HG03060 (cell line): Measurements from ENCODE around the gene RAB20.

Experiments
- ATAC-seq: cut with Tn5 transposase; IDR thresholded peaks from one replicate; pipeline ENCODE4 v1.9.1; 2021; ENCODE audit warnings: low read depth, moderate number of reproducible peaks; ENCODE audit not compliant: unreplicated experiment

Gene RAB20

DNA sequence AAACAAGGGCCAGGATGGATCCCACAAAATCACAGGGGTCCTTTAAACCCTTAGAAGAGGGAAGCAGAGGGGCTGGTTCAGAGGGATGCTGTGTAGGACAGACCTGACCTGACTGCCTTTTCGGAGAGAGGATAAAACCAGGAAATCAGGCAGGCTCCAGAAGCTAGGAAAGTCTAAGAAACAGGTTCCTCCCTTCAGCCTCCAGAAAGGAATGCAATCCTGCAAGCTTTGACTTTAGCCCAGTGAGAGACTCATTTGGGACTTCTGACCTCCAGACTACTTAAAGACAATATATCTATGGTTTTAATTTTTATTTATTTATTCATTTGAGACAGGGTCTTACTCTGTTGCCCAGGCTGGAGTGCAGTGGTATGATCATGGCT, 5.3 kb downstream of the RAB20 start:
- no peak for ATAC-seq

- peak; percentile 61 for ATAC-seq
These were observed 5.8 kb downstream of the RAB20 start for GRCh38 chr13:110555601-110556223.

- ATAC-seq, result no peak
These were observed 6.6 kb downstream of the RAB20 start for GRCh38 chr13:110554946-110555345.

DNA sequence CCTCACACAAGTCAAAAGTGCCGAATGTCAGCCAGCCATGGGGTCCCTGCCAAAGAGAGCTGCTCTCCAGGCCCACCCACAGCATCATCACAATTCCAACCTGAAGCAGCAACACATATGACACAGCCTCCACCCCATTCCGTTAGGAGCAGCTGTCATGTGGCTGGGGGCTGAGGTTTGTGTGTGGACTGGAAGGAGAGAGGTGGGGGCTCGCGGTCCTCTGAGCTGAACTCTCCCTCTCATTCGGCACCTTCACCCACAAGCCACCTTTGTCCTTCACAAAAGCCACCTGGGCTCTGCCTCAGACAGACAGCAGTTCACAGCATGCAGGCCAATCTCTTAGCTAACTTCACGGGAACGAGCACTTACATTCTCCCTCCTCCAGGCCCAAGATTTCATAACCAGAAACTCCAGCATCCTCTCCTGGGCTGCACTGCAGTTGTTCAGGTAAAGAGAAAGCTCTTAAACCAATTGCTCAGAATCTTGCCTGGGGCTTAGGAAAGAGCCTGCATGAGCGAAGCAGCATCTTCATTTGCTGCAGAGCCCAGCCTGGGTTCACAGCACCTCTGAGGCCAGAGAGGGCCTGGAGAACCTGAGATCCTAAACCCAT, 7.2 kb downstream of the RAB20 start:
- ATAC-seq, result no peak

GRCh38 chr13:110553417-110553816, 8.1 kb downstream of the RAB20 start:
- ATAC-seq, result no peak

DNA sequence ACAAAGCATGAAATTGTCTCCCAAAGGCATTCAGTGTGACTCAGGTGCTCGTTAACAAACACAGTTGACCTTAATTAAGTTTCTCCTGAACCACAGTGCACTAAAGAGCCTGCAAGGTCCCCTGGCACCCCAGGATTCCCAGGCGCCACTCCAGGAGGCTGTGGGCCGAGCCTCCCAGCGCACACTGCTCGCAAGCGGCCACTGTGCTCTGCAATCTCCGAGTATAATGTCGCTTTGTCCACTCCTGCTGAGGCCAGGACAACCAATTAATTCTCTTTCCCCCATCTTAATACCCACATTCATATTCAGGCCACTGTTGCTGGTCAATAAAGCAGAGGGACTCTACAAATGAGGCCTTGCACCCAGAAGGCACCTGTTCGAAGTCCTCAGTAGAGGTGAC, 8.8 kb downstream of the RAB20 start:
- no peak for ATAC-seq

GRCh38 chr13:110551284-110551683, 10.2 kb downstream of the RAB20 start:
- ATAC-seq, result no peak

DNA sequence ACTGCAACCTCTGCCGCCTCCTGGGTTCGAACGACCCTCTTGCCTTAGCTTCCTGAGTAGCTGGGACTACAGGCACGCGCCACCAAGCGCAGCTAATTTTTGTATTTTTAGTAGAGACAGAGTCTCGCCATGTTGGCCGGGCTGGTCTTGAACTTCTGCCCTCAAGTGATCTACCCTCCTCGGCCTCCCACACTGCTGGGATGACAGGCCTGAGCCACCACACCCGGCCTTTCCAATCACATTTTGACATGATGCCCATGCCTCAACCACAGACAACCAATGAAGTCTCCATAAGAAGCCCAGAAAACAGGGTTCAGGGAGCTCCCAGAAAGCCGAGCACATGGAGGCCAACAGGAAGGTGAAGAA, 11.7 kb downstream of the RAB20 start:
- no peak for ATAC-seq

- no peak for ATAC-seq
These were observed 12.4 kb downstream of the RAB20 start for GRCh38 chr13:110548891-110549794.

- no peak for ATAC-seq
These were observed 14.6 kb downstream of the RAB20 start for GRCh38 chr13:110546926-110547325.

DNA sequence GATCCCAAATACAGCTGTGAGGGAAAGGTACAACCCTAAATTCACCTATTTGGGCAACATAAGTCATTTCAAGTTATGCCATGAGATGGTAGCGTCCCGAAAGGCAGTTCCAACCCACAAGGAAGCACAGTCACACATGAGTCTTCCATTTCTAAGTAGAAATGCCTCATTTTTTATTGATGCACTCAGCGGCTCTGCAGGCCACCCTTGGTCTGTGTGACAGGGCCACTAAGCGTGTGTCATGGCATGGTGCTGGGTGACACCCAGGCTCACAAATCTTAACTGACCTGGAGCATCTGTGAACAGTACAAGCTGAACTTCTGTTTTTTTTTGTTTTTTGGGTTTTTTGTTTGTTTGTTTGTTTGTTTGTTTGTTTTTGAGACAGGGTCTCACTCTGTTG, 15.1 kb downstream of the RAB20 start:
- ATAC-seq, result no peak

DNA sequence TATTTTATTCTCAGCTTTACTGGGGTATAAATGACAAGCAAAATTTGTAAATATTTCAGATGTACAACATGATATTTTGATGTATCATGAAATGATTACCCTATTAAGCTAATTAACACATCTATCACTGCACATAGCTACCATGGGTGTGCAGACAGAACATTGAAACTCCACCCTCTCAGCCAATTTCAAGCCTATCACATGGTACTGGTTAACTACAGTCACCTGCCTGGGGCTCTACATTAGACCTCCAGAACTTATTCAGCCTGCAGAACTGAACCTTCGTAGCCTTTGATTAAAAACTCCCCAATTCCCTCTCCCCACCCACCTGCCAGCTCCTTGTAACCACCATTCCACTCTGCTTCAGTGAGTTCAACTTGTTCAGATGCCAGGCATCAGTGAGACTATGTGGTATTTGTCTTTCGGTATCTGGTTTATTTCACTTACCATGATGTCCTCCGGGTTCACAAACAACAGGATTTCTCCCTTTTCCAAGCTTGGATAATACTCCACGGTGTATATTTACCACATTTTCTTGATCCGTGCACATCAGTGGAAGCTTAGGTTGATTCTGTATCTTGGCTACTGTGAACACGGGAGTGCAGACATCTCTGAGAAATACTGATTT, 19.2 kb downstream of the RAB20 start:
- no peak for ATAC-seq

- no peak for ATAC-seq
These were observed 20.0 kb downstream of the RAB20 start for GRCh38 chr13:110541526-110541920.

- ATAC-seq, result no peak
These were observed 20.5 kb downstream of the RAB20 start for GRCh38 chr13:110540871-110541525.

DNA sequence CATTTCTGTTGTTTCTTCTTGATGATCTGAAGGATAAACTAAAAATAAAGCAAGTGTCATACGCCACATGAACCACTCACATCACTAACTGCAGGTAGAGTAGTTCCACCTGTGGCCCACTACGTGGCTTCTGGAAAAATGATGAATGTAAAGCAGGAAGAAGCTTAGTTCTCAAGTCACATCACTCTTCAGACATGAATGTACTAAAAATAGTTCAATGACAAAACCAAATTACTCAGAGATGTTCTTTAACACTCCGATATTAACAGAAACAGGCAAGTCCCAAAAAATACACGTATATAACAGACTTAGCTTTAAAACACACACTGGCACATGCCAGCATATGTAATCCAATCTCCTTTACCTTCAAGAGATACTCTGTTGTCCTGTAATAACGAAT, 21.6 kb downstream of the RAB20 start:
- ATAC-seq, result no peak

DNA sequence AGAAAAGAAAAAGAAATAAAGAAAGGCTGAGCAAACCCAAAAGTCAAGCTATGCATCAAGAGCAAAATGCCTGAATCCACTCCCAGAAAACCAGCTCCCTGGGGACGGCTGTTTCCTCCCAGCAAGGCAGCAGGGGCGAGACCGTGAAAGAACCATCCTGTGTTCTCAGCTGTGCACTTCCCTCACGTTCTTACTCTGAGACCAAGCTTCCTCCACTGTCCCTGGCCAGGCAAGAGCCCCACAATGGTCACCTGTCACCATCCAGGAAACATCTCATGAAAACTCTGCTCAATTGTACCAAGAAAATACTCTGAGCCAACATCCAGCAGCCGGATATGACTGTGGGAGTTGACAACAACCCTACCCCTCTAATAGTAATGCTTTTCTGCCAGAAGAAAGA, 22.9 kb downstream of the RAB20 start:
- no peak for ATAC-seq

DNA sequence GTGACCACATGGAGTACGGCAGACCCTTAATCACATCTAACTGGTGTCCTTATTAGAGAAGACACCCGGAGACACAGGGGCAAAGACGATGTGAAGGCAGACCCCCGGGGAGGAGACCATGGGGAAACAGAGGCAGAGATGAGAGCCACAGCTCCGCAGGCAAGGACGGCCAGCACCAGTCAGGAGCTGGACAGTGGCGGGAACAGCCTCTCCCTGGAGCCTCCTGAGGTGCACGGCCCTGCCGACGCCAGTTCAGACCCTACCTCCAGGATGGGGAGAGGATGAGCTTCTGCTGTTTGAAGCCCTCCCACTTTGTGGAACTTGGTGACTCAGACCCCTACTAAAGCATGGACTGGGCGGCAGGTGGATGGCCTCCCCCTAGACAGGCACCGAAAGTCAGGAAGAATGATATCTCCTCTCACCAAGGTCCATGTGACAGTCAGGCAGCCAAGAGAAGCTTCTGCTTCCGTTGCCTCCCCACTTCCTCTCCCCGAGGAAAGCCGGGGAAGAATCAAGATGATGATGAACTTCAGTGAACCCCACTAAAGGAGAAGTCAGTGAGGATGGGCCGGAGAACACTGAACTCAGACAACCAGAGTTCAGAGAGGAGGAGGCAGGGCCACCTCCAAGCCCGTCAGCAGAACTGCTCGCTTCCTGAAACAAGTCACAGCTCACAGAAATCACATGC, 25.4 kb downstream of the RAB20 start:
- ATAC-seq, result no peak

GRCh38 chr13:110535526-110535925, 26.0 kb downstream of the RAB20 start:
- no peak for ATAC-seq

GRCh38 chr13:110533771-110534670, 27.5 kb downstream of the RAB20 start:
- no peak for ATAC-seq
